IMR-90 (cell line): ENCODE measurements around the gene MACF1. TPM values are rescaled to one million over a fixed set of nuclear protein-coding genes. Genes with fewer than 3 reads are reported as not detected.

Source experiments
- ATAC-seq: fragments of 200-7000 bp; cut with Tn5 transposase; 2 replicates; pipeline ENCODE4 v1.9.1; 2020; ENCODE audit warnings: low read depth, mild to moderate bottlenecking, moderate library complexity
- BruUV-seq: library from RNA; stranded (reverse); fragments of 400-500 nt; replicated peaks from 2 replicates; lab custom pipeline; 2021; lab: Mats Ljungman, UMichigan
- CTCF ChIA-PET: fragments of 300-600 bp; formaldehyde crosslinking; extraction: SDS; loops from one replicate; lab custom pipeline; 2021; ENCODE audit warnings: antibody characterized with exemption; lab: Yijun Ruan, JAX
- POLR2A ChIA-PET: fragments of 300-600 bp; sonication (Branson Sonifier 250); formaldehyde crosslinking; loops from one replicate; lab custom pipeline; 2022; ENCODE audit warnings: antibody characterized with exemption; ENCODE audit not compliant: unreplicated experiment; lab: Charles Lee
- DNase-seq: peaks from one replicate; pipeline ENCODE4 v3.0.0; 2013
- H2AFZ ChIP-seq: replicated peaks from 2 replicates; pipeline ENCODE3; 2013; ENCODE audit warnings: low read length, mild to moderate bottlenecking; ENCODE audit not compliant: poor library complexity
- H2AK5ac ChIP-seq: 2 replicates; pipeline ENCODE4 v1.6.1; 2013; ENCODE audit warnings: low read depth, low read length, inconsistent platforms
- H2AK9ac ChIP-seq: replicated peaks from 2 replicates; pipeline ENCODE3; 2013; ENCODE audit warnings: mild to moderate bottlenecking, low read depth, low read length, moderate library complexity; ENCODE audit not compliant: poor library complexity
- H2BK120ac ChIP-seq: 2 replicates; pipeline ENCODE4 v1.6.1; 2013; ENCODE audit warnings: low read depth, low read length, inconsistent platforms
- H2BK15ac ChIP-seq: 3 replicates; pipeline ENCODE4 v1.6.1; 2013; ENCODE audit warnings: low read depth, low read length, inconsistent platforms
- H2BK20ac ChIP-seq: 2 replicates; pipeline ENCODE4 v1.6.1; 2013; ENCODE audit warnings: low read depth, mild to moderate bottlenecking, inconsistent platforms, low read length, moderate library complexity
- H2BK5ac ChIP-seq: 2 replicates; pipeline ENCODE4 v1.6.1; 2013; ENCODE audit warnings: mild to moderate bottlenecking, low read depth, low read length, inconsistent platforms; ENCODE audit not compliant: poor library complexity, severe bottlenecking
- H3K14ac ChIP-seq: replicated peaks from 2 replicates; pipeline ENCODE4 v1.6.1; 2013; ENCODE audit warnings: low read depth, low read length, inconsistent platforms
- H3K18ac ChIP-seq: 2 replicates; pipeline ENCODE4 v1.6.1; 2013; ENCODE audit warnings: low read depth, low read length, control low read depth
- H3K23ac ChIP-seq: 2 replicates; pipeline ENCODE4 v1.6.1; 2013; ENCODE audit warnings: low read depth, low read length, inconsistent platforms
- H3K27ac ChIP-seq: 2 replicates; pipeline ENCODE4 v1.5.1; 2013; ENCODE audit warnings: mild to moderate bottlenecking, control low read depth, low read length; ENCODE audit not compliant: insufficient read depth
- H3K27me3 ChIP-seq: 2 replicates; pipeline ENCODE4 v1.6.1; 2013; ENCODE audit warnings: low read length; ENCODE audit not compliant: control insufficient read depth, insufficient read depth
- H3K36me3 ChIP-seq: 2 replicates; pipeline ENCODE4 v1.6.1; 2013; ENCODE audit warnings: low read length, mixed read lengths; ENCODE audit not compliant: control insufficient read depth, insufficient read depth
- H3K4ac ChIP-seq: 2 replicates; pipeline ENCODE4 v1.6.1; 2013; ENCODE audit warnings: low read depth, low read length, inconsistent platforms
- H3K4me1 ChIP-seq: 2 replicates; pipeline ENCODE4 v1.6.1; 2013; ENCODE audit warnings: low read length, mixed read lengths; ENCODE audit not compliant: control insufficient read depth, insufficient read depth
- H3K4me2 ChIP-seq: 2 replicates; pipeline ENCODE4 v1.6.1; 2013; ENCODE audit warnings: low read depth, mild to moderate bottlenecking, control low read depth, low read length, moderate library complexity
- H3K4me3 ChIP-seq: 2 replicates; pipeline ENCODE4 v1.5.1; 2013; ENCODE audit warnings: low read depth, mild to moderate bottlenecking, control low read depth, low read length, moderate library complexity; ENCODE audit not compliant: insufficient read depth
- H3K56ac ChIP-seq: 2 replicates; pipeline ENCODE4 v1.6.1; 2013; ENCODE audit warnings: low read length, inconsistent platforms; ENCODE audit not compliant: insufficient read depth; ENCODE audit errors: extremely low read depth
- H3K79me1 ChIP-seq, 2 experiments: 2 replicates each; pipeline ENCODE4 v1.6.1; 2013; ENCODE audit warnings: low read length in 2 of 2, inconsistent platforms in 1 of 2, low read depth in 1 of 2
- H3K9ac ChIP-seq: 2 replicates; pipeline ENCODE4 v1.6.1; 2013; ENCODE audit warnings: low read depth, low read length, control low read depth
- H3K9me1 ChIP-seq: 2 replicates; pipeline ENCODE4 v1.6.1; 2013; ENCODE audit warnings: low read length, inconsistent platforms; ENCODE audit not compliant: insufficient read depth
- H3K9me3 ChIP-seq: 2 replicates; pipeline ENCODE4 v1.6.1; 2013; ENCODE audit warnings: low read length; ENCODE audit not compliant: control insufficient read depth, insufficient read depth
- H4K20me1 ChIP-seq: 2 replicates; pipeline ENCODE4 v1.6.1; 2013; ENCODE audit warnings: low read length, inconsistent platforms; ENCODE audit not compliant: insufficient read depth
- H4K5ac ChIP-seq: 2 replicates; pipeline ENCODE4 v1.6.1; 2013; ENCODE audit warnings: mild to moderate bottlenecking, low read depth, low read length, control low read depth
- H4K8ac ChIP-seq, 2 experiments: 2 replicates each; pipeline ENCODE4 v1.6.1; 2013; ENCODE audit warnings: low read depth in 2 of 2, low read length in 2 of 2, control low read depth in 1 of 2, inconsistent platforms in 1 of 2
- H4K91ac ChIP-seq: 2 replicates; pipeline ENCODE4 v1.6.1; 2013; ENCODE audit warnings: low read depth, low read length, inconsistent platforms; ENCODE audit not compliant: insufficient read depth
- BHLHE40 ChIP-seq: fragments of 150-350 bp; IDR thresholded peaks from 2 replicates; pipeline ENCODE4 v1.6.1; 2016; ENCODE audit warnings: mild to moderate bottlenecking, low read depth, low read length
- CEBPB ChIP-seq: IDR thresholded peaks from 2 replicates; pipeline ENCODE4 v1.6.1; 2012; ENCODE audit warnings: low read depth, low read length, improper control_type of control experiment
- CHD1 ChIP-seq: IDR thresholded peaks from 2 replicates; pipeline ENCODE4 v1.6.1; 2012; ENCODE audit warnings: low read depth, low read length, improper control_type of control experiment
- FOS ChIP-seq: fragments of 150-350 bp; IDR thresholded peaks from 2 replicates; pipeline ENCODE4 v1.6.1; 2016; ENCODE audit warnings: low read depth, low read length
- MAFK ChIP-seq: IDR thresholded peaks from 2 replicates; pipeline ENCODE4 v1.6.1; 2012; ENCODE audit warnings: low read depth, low read length, improper control_type of control experiment
- MAZ ChIP-seq: IDR thresholded peaks from 2 replicates; pipeline ENCODE4 v1.6.1; 2012; ENCODE audit warnings: low read depth, mild to moderate bottlenecking, low read length, improper control_type of control experiment, moderate library complexity, borderline replicate concordance
- MXI1 ChIP-seq: IDR thresholded peaks from 2 replicates; pipeline ENCODE4 v1.6.1; 2012; ENCODE audit warnings: low read depth, mild to moderate bottlenecking, low read length, moderate library complexity, borderline replicate concordance
- NFE2L2 ChIP-seq: fragments of 150-350 bp; IDR thresholded peaks from 2 replicates; pipeline ENCODE4 v1.6.1; 2016; ENCODE audit warnings: low read depth, mild to moderate bottlenecking, low read length
- POLR2A ChIP-seq: IDR thresholded peaks from 2 replicates; pipeline ENCODE4 v1.6.1; 2012; ENCODE audit warnings: mild to moderate bottlenecking, low read depth, low read length
- RAD21 ChIP-seq: IDR thresholded peaks from 2 replicates; pipeline ENCODE4 v1.6.1; 2012; ENCODE audit warnings: low read length, improper control_type of control experiment
- RCOR1 ChIP-seq: IDR thresholded peaks from 2 replicates; pipeline ENCODE4 v1.6.1; 2012; ENCODE audit warnings: mild to moderate bottlenecking, low read length, improper control_type of control experiment; ENCODE audit not compliant: insufficient replicate concordance
- RFX5 ChIP-seq: IDR thresholded peaks from 2 replicates; pipeline ENCODE4 v1.8.0; 2012; ENCODE audit warnings: low read depth, mild to moderate bottlenecking, low read length, moderate library complexity
- SMC3 ChIP-seq: fragments of 150-350 bp; IDR thresholded peaks from 2 replicates; pipeline ENCODE4 v1.6.1; 2016; ENCODE audit warnings: low read depth, mild to moderate bottlenecking, antibody characterized with exemption, low read length, moderate library complexity
- USF2 ChIP-seq: fragments of 150-350 bp; IDR thresholded peaks from 2 replicates; pipeline ENCODE4 v1.6.1; 2017; ENCODE audit warnings: mild to moderate bottlenecking, antibody characterized with exemption, low read length, low read depth
- dilution Hi-C: fragments of 300-500 bp; cut with HindIII; formaldehyde crosslinking; loops from one replicate; pipeline ENCODE4 v1.14.3; 2018; ENCODE audit warnings: low sequenced_read_pairs; ENCODE audit not compliant: unreplicated experiment
- in situ Hi-C: fragments of 300-500 bp; cut with MboI; formaldehyde crosslinking; loops from 3 replicates; pipeline ENCODE4 v1.14.3; 2019; ENCODE audit warnings: low sequenced_read_pairs, inconsistent platforms, mixed read lengths
- intact Hi-C: fragments of 100-400 bp; cut with micrococcal nuclease; formaldehyde crosslinking; loops from 2 replicates; pipeline ENCODE4 v1.10.0; 2022
- polyA plus RNA-seq, 3 experiments: library from polyadenylated mRNA; depleted of rRNA; stranded (reverse); fragments of >200 nt; gene quantifications; 2 replicates each; pipeline ENCODE4 v1.2.3, GENCODE V29; 2012; ENCODE audit warnings: low replicate concordance in 1 of 3
- total RNA-seq: library from RNA; depleted of rRNA; stranded (reverse); fragments of >200 nt; gene quantifications from 2 replicates; pipeline ENCODE4 v1.2.3, GENCODE V29; 2012
- TF ChIP-seq, protein P1 (sequence below): conservative IDR thresholded peaks from 2 replicates; pipeline ENCODE4 v1.5.1; 2012; ENCODE audit warnings: mild to moderate bottlenecking, low read depth, low read length, improper control_type of control experiment
- TF ChIP-seq, protein P2 (sequence below): fragments of 150-350 bp; IDR thresholded peaks from 2 replicates; pipeline ENCODE4 v1.6.1; 2016; ENCODE audit warnings: low read depth, mild to moderate bottlenecking, low read length, moderate library complexity, borderline replicate concordance

The MACF1 gene
- total and polyA plus RNA-seq, 2 of the 4 experiments (the other 2 are of a cell fraction): 67.6 to 369 TPM

GRCh38 chr1:39157304-39157703 is 47.2 kb upstream of the MACF1 start:
- BruUV-seq: no TSS peak
- Histone ChIP-seq H3K27ac (peak overlapping the region; percentile 46; the same call in 1 of the 2 replicates), H2AK9ac (no peak overlapping the region), H2BK20ac (peak overlapping the region; percentile 49; the same call in 1 of the 2 replicates), H3K36me3 (peaks cover 4% of the 10 kb centered on the region; the same call in 1 of the 2 replicates), H3K4me2 (no peak overlapping the region), H3K14ac (peak overlapping the region; percentile 57), H2BK5ac (no peak overlapping the region), H3K4me3 (no peak overlapping the region), H4K91ac (peak overlapping the region; percentile 31; the same call in 1 of the 2 replicates), H2AFZ (no peak overlapping the region), H3K23ac (peak overlapping the region; percentile 51; the same call in 1 of the 2 replicates), H3K9me1 (peaks cover 46% of the 10 kb centered on the region), H3K18ac (peak overlapping the region; percentile 73), H3K27me3 (no peaks in the 10 kb centered on the region), H4K8ac (peak overlapping the region in 1 of 2 experiments; percentile 42; a peak in 1 of 4 replicates), H2AK5ac (peak overlapping the region; percentile 65; the same call in 1 of the 2 replicates), H4K20me1 (peaks cover 31% of the 10 kb centered on the region), H4K5ac (0 out of 2 replicates have a peak overlapping the region, but pooled peaks have one; percentile 3), H3K9ac (no peak overlapping the region; the same call in 1 of the 2 replicates), H2BK120ac (peak overlapping the region; percentile 83; the same call in 1 of the 2 replicates), H2BK15ac (peak overlapping the region; percentile 31; the same call in 1 of the 3 replicates), H3K56ac (no peak overlapping the region), H3K4me1 (peaks cover 48% of the 10 kb centered on the region), H3K9me3 (no peaks in the 10 kb centered on the region), H3K79me1 (peaks cover 39 to 82% of the 10 kb centered on the region in 2 experiments), H3K4ac (peak overlapping the region; percentile 39)
- CTCF ChIA-PET: interaction anchor here (1.0 kb wide), 1 partner anchor 253 kb away, joined by 3 read pairs; no protein-coding TSS in a partner anchor
- intact Hi-C loops: no loop called here
- in situ Hi-C loops: no loop called here
- POLR2A ChIA-PET: no interaction called here
- dilution Hi-C loops: no loop called here
- DNase-seq: no peak
- no peak for ATAC-seq
- TF ChIP-seq SMC3: no peak
- TF ChIP-seq NFE2L2: no peak
- TF ChIP-seq FOS: no peak
- TF ChIP-seq BHLHE40: no peak
- no peak for TF ChIP-seq CHD1
- TF ChIP-seq, protein P1, sequence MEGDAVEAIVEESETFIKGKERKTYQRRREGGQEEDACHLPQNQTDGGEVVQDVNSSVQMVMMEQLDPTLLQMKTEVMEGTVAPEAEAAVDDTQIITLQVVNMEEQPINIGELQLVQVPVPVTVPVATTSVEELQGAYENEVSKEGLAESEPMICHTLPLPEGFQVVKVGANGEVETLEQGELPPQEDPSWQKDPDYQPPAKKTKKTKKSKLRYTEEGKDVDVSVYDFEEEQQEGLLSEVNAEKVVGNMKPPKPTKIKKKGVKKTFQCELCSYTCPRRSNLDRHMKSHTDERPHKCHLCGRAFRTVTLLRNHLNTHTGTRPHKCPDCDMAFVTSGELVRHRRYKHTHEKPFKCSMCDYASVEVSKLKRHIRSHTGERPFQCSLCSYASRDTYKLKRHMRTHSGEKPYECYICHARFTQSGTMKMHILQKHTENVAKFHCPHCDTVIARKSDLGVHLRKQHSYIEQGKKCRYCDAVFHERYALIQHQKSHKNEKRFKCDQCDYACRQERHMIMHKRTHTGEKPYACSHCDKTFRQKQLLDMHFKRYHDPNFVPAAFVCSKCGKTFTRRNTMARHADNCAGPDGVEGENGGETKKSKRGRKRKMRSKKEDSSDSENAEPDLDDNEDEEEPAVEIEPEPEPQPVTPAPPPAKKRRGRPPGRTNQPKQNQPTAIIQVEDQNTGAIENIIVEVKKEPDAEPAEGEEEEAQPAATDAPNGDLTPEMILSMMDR: no peak
- no peak for TF ChIP-seq MAFK
- no peak for TF ChIP-seq RAD21
- no peak for TF ChIP-seq CEBPB
- TF ChIP-seq MAZ: no peak
- no peak for TF ChIP-seq RCOR1
- TF ChIP-seq MXI1: no peak
- TF ChIP-seq USF2: no peak
- TF ChIP-seq POLR2A: no peak
- TF ChIP-seq RFX5: no peak
- TF ChIP-seq, protein P2, sequence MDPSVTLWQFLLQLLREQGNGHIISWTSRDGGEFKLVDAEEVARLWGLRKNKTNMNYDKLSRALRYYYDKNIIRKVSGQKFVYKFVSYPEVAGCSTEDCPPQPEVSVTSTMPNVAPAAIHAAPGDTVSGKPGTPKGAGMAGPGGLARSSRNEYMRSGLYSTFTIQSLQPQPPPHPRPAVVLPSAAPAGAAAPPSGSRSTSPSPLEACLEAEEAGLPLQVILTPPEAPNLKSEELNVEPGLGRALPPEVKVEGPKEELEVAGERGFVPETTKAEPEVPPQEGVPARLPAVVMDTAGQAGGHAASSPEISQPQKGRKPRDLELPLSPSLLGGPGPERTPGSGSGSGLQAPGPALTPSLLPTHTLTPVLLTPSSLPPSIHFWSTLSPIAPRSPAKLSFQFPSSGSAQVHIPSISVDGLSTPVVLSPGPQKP: no peak
